HFF-Myc (cell line): ENCODE results near the gene CCDC194.
"Not testable (repeated sequence)": the region's sequence is repeated elsewhere in the genome, so short reads cannot be mapped to it uniquely, and the experiment has no call there.

Experiments
- DNase-seq: peaks from one replicate; pipeline ENCODE4 v3.0.0-alpha.2; 2011; ENCODE audit warnings: low read depth; ENCODE audit errors: extremely low read depth
- H3K4me3 ChIP-seq: replicated peaks from 2 replicates; pipeline ENCODE4 v1.5.1; 2011; ENCODE audit warnings: low read depth, mild to moderate bottlenecking, control low read depth, low read length
- CTCF ChIP-seq: IDR thresholded peaks from 2 replicates; pipeline ENCODE4 v1.5.1; 2012; ENCODE audit warnings: mild to moderate bottlenecking, low read depth, low read length, control low read depth; ENCODE audit errors: missing control alignments

Gene CCDC194

GRCh38 chr19:17370026-17370587 is 23.9 kb downstream of the CCDC194 start:
- no peak for DNase-seq
- no peak overlapping the region for H3K4me3 ChIP-seq
- no peak for TF ChIP-seq CTCF

GRCh38 chr19:17365361-17365760 is 28.6 kb downstream of the CCDC194 start:
- H3K4me3 ChIP-seq = no peak overlapping the region
- TF ChIP-seq CTCF = no peak
- no peak for DNase-seq

DNA sequence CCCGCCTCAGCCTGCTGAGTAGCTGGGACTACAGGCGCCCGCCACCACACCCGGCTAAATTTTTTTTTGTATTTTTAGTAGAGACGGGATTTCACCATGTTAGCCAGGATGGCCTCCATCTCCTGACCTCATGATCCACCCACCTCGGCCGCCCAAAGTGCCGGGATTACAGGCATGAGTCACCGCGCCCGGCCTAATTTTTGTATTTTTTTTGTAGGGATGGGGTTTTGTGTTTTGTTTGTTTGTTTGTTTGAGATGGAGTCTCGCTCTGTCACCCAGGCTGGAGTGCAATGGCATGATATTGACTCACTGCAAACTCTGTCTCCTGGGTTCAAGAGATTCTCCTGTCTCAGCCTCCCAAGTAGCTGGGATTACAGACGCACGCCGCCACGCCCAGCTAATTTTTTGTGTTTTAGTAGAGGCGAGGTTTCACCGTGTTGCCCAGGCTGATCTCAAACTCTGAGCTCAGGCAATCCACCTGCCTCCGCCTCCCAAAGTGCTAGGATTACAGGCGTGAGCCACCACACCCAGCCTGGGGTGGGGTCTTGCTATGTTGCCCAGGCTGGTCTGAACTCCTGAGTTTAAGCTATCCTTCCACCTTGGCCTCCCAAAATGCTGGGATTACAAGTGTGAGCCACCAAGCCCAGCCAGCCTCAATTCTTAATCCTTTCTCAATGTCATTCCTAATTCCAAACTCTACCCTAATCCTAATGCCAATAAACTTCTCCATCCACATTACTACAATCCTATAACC is 30.0 kb downstream of the CCDC194 start:
- DNase-seq, H3K4me3 ChIP-seq: not testable (repeated sequence)

DNA sequence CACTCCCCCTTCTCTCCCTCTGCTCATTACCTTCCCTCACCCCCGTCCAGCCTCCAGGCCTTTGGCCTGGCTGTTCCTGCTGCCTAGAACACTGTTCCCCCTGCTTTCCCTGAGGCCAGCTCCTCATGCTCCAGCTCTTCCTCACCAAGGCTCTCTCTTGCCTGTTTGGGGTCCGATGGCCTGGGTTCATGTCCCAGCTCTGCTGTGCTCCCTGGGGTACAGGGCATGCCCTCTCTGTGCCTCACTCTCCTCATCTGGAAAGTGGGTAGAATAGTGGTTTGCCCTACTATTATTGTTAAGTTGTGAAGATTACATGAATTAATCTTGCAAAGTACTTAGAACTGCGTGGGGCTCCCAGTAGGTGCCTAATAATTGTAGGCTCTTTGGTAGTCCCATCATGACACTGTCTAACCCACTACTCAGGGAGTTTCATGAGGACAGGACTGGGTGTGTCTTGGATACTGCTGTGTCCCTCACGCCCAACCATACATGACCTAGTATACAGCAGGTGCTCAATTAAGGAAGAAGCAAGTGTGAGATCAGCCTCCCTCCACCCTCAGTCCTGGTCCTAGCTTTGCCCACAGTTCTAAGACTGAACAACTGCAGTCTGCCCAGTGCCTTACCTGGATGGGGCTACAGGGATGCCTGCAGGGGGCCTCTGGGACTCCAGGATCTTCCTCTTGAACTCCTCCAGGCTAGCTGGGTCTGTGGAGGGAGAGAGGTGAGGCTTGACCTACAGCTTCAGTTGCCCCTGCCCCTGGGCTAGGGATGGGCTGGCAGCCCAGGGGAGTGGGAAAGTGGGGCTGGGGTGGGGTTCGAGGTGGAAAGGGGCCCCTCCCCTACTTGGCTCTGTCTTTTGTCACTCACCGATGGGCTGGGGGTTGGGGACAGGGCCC is 33.8 kb downstream of the CCDC194 start:
- no peak for TF ChIP-seq CTCF
- H3K4me3 ChIP-seq = no peak overlapping the region
- DNase-seq = no peak

- H3K4me3 ChIP-seq = no peak overlapping the region
- DNase-seq = no peak
- no peak for TF ChIP-seq CTCF
Observed at GRCh38 chr19:17358395-17358794, 35.6 kb downstream of the CCDC194 start.

DNA sequence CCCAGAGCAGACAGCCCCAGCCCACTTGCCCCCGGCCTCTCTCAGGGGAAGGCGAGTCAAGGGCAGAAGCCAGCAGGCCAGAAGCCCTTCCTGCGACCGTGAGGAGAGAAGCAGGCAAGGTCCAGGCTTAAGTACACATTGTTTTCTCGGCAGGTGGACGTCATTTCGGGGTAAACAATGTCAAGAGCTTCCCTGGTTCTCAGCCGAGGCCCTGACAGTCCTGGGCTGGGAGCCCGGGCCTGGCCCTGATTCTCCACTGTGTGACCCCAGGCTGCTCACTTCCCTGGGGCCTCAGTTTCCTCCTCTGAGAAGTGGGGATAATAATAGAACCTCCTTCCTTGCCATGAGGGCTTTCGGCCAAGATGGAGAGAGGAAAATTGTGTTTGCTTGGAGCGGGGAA is 36.3 kb downstream of the CCDC194 start:
- DNase-seq = no peak
- TF ChIP-seq CTCF = no peak
- no peak overlapping the region for H3K4me3 ChIP-seq

- DNase-seq = no peak
- H3K4me3 ChIP-seq = no peak overlapping the region
- TF ChIP-seq CTCF = no peak
Observed at GRCh38 chr19:17357078-17357666, 36.8 kb downstream of the CCDC194 start.
